Posterior vena cava (tissue), 2 donors: ENCODE measurements around the gene ANKMY1. TPM values are rescaled to one million over a fixed set of nuclear protein-coding genes. Genes with fewer than 3 reads are reported as not detected.

Experiments
- DNase-seq: peaks from one replicate; pipeline ENCODE4 v3.0.0-alpha.2; 2020; ENCODE audit warnings: low spot score
- intact Hi-C, 2 donors: fragments of 100-400 bp; cut with DNase I; formaldehyde crosslinking; loops; one replicate each; pipeline versions ENCODE4 v1.14.1 to v1.14.2; 2022 to 2023
- total RNA-seq, 2 donors: library from RNA; stranded (reverse); fragmentation: NEBNext Ultra II Directional; extraction: Animal tissue kit (Norgen Biotek cat#: 25700); gene quantifications; one replicate each; pipeline ENCODE4 v1.2.1, GENCODE V29; 2021
- donor health status: DM: yes; HTN: yes; CAD: no.
- donor health status: DM: yes; HTN: yes; CAD: no.

Gene ANKMY1
- total RNA-seq, 2 donors from 2014 or later = 7.1 to 12.9 TPM

DNA sequence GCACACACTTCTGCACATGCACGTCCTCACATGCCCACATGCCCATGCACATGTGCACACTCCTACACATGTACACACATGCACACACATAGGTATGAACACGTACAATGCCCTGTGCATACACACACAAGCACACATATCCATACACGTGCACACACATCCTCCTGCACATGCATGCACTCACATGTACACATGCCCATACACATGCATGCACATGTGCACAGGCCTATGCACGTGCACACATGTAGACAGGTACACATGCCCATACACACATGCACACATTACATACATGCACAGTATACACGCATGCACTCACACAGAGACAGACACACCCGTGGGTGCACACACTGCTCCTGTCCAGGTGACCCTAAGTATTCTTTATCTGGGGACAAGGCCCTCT lies 88.0 kb downstream of the ANKMY1 start:
- intact Hi-C loops = no loop called here
- peak; percentile 65 for DNase-seq

GRCh38 chr2:240469239-240469636 lies 88.5 kb downstream of the ANKMY1 start:
- peak; percentile 32 for DNase-seq
- intact Hi-C loops = no loop called here

DNA sequence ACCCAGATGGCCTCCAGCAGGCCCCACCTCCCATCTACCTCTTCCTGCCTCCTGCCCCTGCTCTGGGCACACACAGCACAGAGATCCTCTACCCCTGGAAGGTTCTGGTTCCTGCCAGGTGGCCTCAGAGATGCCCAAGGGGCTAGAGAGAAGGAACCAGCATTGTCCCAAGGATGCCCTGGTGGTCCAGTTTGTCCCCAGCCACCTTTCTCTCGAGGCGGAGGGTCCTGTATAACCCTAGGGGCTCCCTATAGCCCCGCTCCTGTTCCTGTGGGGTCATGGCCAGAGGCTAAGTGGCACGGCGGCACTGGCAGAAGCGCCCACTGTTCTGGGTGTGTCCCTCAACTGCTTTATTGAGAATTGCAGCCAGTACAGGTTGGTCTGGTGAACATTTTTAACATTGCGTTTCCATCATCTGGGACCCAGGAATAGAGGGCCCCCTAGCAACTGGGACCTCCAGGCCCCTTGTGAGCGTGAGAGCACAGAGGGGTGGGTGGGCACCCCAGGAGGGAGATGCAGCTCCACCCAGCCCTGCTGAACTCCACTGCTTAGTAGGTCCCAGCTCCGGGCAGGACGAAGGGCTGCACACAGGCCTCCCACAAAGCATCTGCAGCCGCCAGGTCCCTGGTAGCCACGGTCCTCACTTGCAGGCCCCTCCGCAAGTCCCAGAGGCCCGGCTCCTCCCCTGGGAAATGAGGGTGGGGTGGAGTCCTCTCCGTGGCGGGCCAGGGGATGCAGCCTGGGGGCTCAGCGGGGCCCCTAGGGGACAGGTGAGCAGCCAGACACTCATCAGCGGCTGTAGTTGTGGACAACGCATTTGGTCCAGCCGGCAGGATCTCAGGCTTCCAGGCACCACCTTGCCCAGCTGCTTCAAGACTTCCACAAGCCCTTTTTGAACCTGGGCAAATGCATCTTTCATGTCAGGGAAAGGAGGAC lies 89.2 kb downstream of the ANKMY1 start:
- peak; percentile 73 for DNase-seq
- intact Hi-C loops = no loop called here

GRCh38 chr2:240467659-240468302 lies 90.0 kb downstream of the ANKMY1 start:
- DNase-seq = peak; percentile 78
- intact Hi-C loops = no loop called here

- peak; percentile 56 for DNase-seq
- intact Hi-C loops = no loop called here
Measured at GRCh38 chr2:240467149-240467642, 90.6 kb downstream of the ANKMY1 start.

GRCh38 chr2:240466579-240467148 lies 91.1 kb downstream of the ANKMY1 start:
- intact Hi-C loops = no loop called here
- peak; percentile 67 for DNase-seq

- DNase-seq = peak; percentile 71
- intact Hi-C loops = no loop called here
Measured at GRCh38 chr2:240465765-240466578, 91.8 kb downstream of the ANKMY1 start.

GRCh38 chr2:240465268-240465764 lies 92.5 kb downstream of the ANKMY1 start:
- intact Hi-C loops = no loop called here
- DNase-seq = peak; percentile 78

- intact Hi-C loops = no loop called here
- DNase-seq = peak; percentile 78
Measured at GRCh38 chr2:240464514-240465241, 93.1 kb downstream of the ANKMY1 start.

GRCh38 chr2:240463866-240464481 lies 93.8 kb downstream of the ANKMY1 start:
- intact Hi-C loops = no loop called here
- DNase-seq = peak; percentile 48

DNA sequence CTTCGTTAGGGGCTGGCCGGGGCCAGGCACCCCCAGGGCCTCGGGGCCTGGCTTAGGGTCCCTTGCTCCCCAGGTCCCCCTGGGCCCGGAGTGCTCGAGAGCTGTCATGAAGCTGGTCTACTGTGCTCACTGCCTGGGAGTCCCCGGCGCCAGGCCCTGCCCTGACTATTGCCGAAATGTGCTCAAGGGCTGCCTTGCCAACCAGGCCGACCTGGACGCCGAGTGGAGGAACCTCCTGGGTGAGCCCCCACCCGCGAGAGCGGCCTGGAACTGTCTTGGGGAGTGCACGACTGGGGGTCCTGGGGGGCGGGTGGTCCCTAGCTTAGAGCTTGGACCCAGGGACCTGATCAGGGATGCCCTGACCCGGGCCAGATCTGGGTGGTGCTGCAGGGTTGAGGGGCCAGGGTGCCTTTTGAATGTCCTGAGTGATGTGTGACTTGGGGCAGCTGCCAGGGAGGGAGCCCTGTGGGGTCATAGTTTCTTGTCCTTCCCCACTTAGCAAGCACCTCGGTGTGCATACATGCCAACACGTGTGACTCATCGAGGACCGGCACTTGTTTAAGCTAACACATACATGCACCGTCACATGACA lies 94.4 kb downstream of the ANKMY1 start:
- intact Hi-C loops = no loop called here
- DNase-seq = peak; percentile 72

- intact Hi-C loops = no loop called here
- DNase-seq = no peak
Measured at GRCh38 chr2:240462707-240463273, 95.0 kb downstream of the ANKMY1 start.

GRCh38 chr2:240462073-240462706 lies 95.6 kb downstream of the ANKMY1 start:
- DNase-seq = peak; percentile 77

GRCh38 chr2:240461471-240462072 lies 96.2 kb downstream of the ANKMY1 start:
- peak; percentile 52 for DNase-seq
- intact Hi-C loops = no loop called here

More at GRCh38 chr2:240462073-240462706, 95.6 kb downstream of the ANKMY1 start:
- intact Hi-C loops = no loop called here

DNA sequence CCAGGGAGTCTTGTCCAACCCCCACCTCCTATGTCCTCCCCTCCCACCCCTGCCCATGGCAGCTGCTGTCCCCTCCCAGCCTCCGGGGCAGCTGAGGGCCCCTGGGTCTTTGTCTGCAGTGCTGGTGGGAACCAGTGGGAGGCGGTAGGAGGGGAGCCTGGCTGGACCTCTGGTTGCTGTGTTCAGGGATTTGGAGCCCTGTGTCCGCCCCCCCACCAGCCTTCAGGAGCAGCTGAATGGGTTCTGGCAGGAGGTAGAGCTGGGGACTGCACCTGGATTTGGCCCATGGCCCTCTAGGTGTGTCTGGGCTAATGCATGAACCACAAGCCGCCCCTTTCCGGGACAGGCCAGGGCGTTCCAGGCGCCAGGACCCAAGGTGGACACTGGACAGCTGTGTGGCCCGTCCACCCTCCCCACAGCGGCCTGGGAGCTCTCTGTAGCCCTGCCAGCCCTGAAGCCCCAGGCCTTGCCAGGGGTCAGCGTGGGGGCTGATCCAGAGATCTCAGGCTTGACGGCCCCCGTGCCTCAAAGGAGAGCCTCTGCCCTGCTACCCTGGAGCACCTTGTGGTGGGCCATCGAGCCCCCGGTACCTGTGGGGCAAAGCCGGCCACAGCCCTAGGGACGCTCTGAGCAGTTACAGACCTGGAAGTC lies 96.9 kb downstream of the ANKMY1 start:
- peak; percentile 76 for DNase-seq
- intact Hi-C loops = no loop called here

DNA sequence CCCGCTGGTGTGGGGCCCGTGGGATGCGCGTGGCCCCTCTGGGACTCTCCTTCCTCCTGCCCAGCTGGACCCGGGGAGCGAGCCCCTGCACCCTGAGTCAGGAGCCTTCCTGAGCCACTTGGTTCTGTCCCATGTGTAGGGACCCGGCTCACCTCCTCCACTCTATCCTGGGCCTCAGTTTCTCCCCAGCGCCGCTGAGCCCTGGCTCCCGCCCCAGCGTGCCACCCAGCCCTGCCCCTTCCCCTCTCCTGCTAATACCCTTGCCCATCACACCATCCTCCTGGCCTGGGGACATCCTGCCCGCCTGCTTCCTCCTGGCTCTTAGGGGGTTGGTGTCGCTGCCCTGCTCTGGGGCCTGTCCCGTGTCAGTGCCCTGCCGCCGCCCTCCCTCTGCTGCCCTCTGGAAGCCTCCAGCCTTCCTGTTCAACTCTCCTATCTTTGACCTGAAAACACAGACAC lies 97.5 kb downstream of the ANKMY1 start:
- intact Hi-C loops = no loop called here
- DNase-seq = peak; percentile 77
